HG02623 (cell line): ENCODE data around the gene MTFR2.
A peak's percentile ranks its signal among the peaks of the same experiment; 100 is the strongest.

Source experiments
- ATAC-seq: cut with Tn5 transposase; IDR thresholded peaks from one replicate; pipeline ENCODE4 v1.9.1; 2021; ENCODE audit warnings: moderate library complexity; ENCODE audit not compliant: unreplicated experiment

Gene MTFR2

GRCh38 chr6:136249811-136250685, at the start of gene MTFR2:
Gene MTFR2, minus strand, starts transcription at chr6:136250311. Its CDS starts 1,212 bp downstream, at chr6:136249099.
- peak; percentile 96 for ATAC-seq

GRCh38 chr6:136294621-136295020, 44.5 kb upstream of the MTFR2 start:
- ATAC-seq: no peak

- peak; percentile 11 for ATAC-seq
These were observed 40.4 kb upstream of the MTFR2 start for GRCh38 chr6:136290410-136291010.

- peak; percentile 93 for ATAC-seq
These were observed 39.7 kb upstream of the MTFR2 start, which contains the start of gene BCLAF1 for GRCh38 chr6:136289579-136290409. Gene BCLAF1, minus strand, starts transcription at chr6:136289846. Its CDS starts 9,980 bp downstream, at chr6:136279866.

GRCh38 chr6:136289327-136289578, 39.1 kb upstream of the MTFR2 start:
- ATAC-seq: peak; percentile 35

GRCh38 chr6:136288566-136289326, 38.6 kb upstream of the MTFR2 start:
- peak; percentile 29 for ATAC-seq

GRCh38 chr6:136284909-136285308, 34.8 kb upstream of the MTFR2 start:
- no peak for ATAC-seq

GRCh38 chr6:136282906-136283305, 32.8 kb upstream of the MTFR2 start:
- ATAC-seq: no peak

GRCh38 chr6:136280032-136280609, 30.0 kb upstream of the MTFR2 start:
- ATAC-seq: no peak

GRCh38 chr6:136274062-136274461, 24.0 kb upstream of the MTFR2 start:
- no peak for ATAC-seq

- ATAC-seq: no peak
These were observed 15.0 kb upstream of the MTFR2 start for GRCh38 chr6:136265101-136265500.

GRCh38 chr6:136262940-136263339, 12.8 kb upstream of the MTFR2 start:
- ATAC-seq: no peak

- ATAC-seq: no peak
These were observed 4.8 kb upstream of the MTFR2 start for GRCh38 chr6:136254851-136255466.

- ATAC-seq: no peak
These were observed 3.6 kb upstream of the MTFR2 start for GRCh38 chr6:136253734-136254133.

GRCh38 chr6:136252441-136252840, 2.3 kb upstream of the MTFR2 start:
- no peak for ATAC-seq

GRCh38 chr6:136251394-136251793, 1.3 kb upstream of the MTFR2 start:
- no peak for ATAC-seq

GRCh38 chr6:136250686-136251008, 536 bp upstream of the MTFR2 start:
- ATAC-seq: peak; percentile 1

- ATAC-seq: no peak
These were observed 775 bp downstream of the MTFR2 start for GRCh38 chr6:136249336-136249735.

GRCh38 chr6:136244061-136244616, 6.0 kb downstream of the MTFR2 start:
- no peak for ATAC-seq
